Body of pancreas (tissue), 4 donors: Measurements from ENCODE around the gene SBF2. TPM values are rescaled to one million over a fixed set of nuclear protein-coding genes. Genes with fewer than 3 reads are reported as not detected.

Experiments used
- ATAC-seq: fragments of 150-250 bp; one replicate; pipeline ENCODE4 v1.9.1; 2016
- DNase-seq, 4 donors: peaks; one replicate each; pipeline ENCODE4 v3.0.0-alpha.2; 2019
- H3K27ac ChIP-seq, 4 donors: fragments of 200-600 bp; sonication (generic); 1 replicate in 3 of 4; 2 replicates in 1 of 4; pipeline versions ENCODE4 v1.5.1 to v1.6.1; 2016 to 2019; ENCODE audit warnings: mild to moderate bottlenecking in 1 of 4, mixed read lengths in 1 of 4, moderate library complexity in 1 of 4
- H3K27me3 ChIP-seq, 2 donors: fragments of 200-600 bp; sonication (generic); one replicate each; pipeline ENCODE4 v1.6.0; 2016; ENCODE audit warnings: mild to moderate bottlenecking in 1 of 2
- H3K36me3 ChIP-seq, 2 donors: fragments of 200-600 bp; sonication (generic); replicated peaks in 1 of 2; 2 replicates each; pipeline ENCODE4 v1.5.1; 2016; ENCODE audit warnings: low read depth in 2 of 2; ENCODE audit not compliant: insufficient read depth in 1 of 2
- H3K4me1 ChIP-seq: fragments of 200-600 bp; sonication (generic); one replicate; pipeline ENCODE4 v1.6.0; 2016
- H3K4me3 ChIP-seq, 2 donors: fragments of 200-600 bp; sonication (generic); 1 replicate in 1 of 2; 2 replicates in 1 of 2; pipeline ENCODE4 v1.5.1; 2016 to 2019
- H3K9me3 ChIP-seq, 3 donors: fragments of 200-600 bp; sonication (generic); 1 replicate in 2 of 3; 2 replicates in 1 of 3; pipeline ENCODE4 v1.5.1; 2016
- POLR2A ChIP-seq, 3 donors: fragments of 450-650 bp; IDR thresholded peaks; one replicate each; pipeline ENCODE4 v1.6.1; 2016; ENCODE audit warnings: antibody characterized with exemption in 3 of 3, mild to moderate bottlenecking in 2 of 3
- WGBS, 2 donors: methylation state at CpG; one replicate each; pipeline ENCODE4 v1.1.5; 2017; 5-methylcytosine and 5-hydroxymethylcytosine counted together
- intact Hi-C: fragments of 100-400 bp; cut with DNase I; formaldehyde crosslinking; loops from one replicate; pipeline ENCODE4 v1.15.1; 2023
- total RNA-seq, 2 donors: library from RNA; depleted of rRNA; stranded (reverse); fragments of >200 nt; gene quantifications; one replicate each; pipeline ENCODE4 v1.1.0, GENCODE V29; 2016
- TF ChIP-seq, protein P1 (sequence below), 7 experiments: fragments of 450-650 bp in 4 of 7; fragments of 200-600 bp in 3 of 7; sonication (generic) in 3 of 7; IDR thresholded peaks; one replicate each; pipeline ENCODE4 v1.5.1; 2016 to 2019; ENCODE audit warnings: antibody characterized with exemption in 7 of 7

The SBF2 gene
- total RNA-seq, 2 donors from 2014 or later, result 23.6 to 38.9 TPM

DNA sequence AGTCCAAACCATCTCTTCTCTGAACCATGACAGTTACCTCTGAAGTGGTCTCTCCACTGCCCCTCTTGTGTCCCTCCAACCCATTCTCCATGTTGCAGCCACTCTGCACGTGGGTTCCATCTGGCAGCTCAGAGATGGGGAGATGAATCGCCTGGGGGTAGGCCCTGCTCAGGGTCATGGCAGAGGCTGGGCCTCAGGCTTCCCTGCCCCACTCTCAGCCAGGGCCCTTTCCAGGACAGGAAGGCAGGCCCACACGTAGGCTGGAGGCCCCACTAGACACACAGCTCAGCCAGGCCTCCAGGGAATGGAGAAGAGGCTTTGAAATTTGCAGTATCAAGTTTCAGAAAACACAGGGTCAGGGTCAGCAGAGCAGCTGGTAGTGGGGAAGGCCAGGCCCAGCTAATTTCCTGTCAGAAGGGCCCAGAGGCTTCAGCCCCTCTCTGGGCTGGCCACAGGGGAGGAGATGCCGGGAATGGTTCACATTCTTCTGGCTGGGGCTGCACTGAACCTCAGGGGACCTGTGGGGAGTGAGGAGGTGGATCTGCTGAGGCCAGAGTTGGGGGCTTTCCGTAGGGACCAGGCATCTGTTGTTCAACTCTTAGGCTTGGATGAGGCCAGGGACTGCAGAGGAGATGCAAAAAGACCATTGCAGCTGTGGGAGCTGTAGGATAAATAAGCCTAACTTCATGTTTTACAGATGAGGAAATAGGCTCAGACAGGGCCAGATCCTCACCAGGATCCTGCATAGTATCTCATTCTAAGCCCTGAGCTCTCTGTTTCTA lies 528.5 kb downstream of the SBF2 start:
- Histone ChIP-seq H3K9me3 (no peaks in the 10 kb centered on the region), H3K27ac (peak overlapping the region in 3 of 4 donors; percentile 5 to 50 (median 25)), H3K4me1 (peaks cover 7% of the 10 kb centered on the region), H3K36me3 (no peaks in the 10 kb centered on the region), H3K27me3 (no peaks in the 10 kb centered on the region), H3K4me3 (no peak overlapping the region)
- ATAC-seq (peak; percentile 57), DNase-seq (peak; percentile 23 to 63 (median 30))
- intact Hi-C loops, result loop anchor here (10.0 kb wide), 1 partner anchor 549 kb away; no protein-coding TSS in a partner anchor
- no peak for TF ChIP-seq POLR2A (IDR thresholded peaks at IDR 0.05)
- TF ChIP-seq, protein P1, sequence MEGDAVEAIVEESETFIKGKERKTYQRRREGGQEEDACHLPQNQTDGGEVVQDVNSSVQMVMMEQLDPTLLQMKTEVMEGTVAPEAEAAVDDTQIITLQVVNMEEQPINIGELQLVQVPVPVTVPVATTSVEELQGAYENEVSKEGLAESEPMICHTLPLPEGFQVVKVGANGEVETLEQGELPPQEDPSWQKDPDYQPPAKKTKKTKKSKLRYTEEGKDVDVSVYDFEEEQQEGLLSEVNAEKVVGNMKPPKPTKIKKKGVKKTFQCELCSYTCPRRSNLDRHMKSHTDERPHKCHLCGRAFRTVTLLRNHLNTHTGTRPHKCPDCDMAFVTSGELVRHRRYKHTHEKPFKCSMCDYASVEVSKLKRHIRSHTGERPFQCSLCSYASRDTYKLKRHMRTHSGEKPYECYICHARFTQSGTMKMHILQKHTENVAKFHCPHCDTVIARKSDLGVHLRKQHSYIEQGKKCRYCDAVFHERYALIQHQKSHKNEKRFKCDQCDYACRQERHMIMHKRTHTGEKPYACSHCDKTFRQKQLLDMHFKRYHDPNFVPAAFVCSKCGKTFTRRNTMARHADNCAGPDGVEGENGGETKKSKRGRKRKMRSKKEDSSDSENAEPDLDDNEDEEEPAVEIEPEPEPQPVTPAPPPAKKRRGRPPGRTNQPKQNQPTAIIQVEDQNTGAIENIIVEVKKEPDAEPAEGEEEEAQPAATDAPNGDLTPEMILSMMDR (IDR thresholded peaks at IDR 0.05), result no peak
- WGBS, 2 donors, result 67 to 75% methylated on average over 4 to 5 of the region's 5 CpGs

DNA sequence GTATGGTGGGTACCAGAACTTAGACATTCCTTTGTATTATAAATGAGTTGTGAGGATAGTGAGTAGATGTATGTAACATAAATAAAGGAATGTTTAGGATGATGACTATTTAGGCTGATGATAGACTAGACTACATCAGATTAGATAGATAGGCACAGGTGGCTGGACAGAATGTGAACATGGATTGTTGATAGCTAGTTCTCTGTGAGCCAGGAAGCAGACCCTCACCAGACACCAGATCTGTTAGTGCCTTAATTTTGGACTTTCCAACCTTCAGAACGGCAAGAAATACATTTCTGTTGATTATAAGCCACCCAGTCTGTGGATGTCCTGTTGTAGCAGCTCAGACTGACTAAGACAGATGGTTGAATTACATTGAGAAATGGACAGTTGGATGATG lies 530.7 kb downstream of the SBF2 start:
- no peaks in the 10 kb centered on the region for H3K27me3 ChIP-seq
- no peaks in the 10 kb centered on the region for H3K36me3 ChIP-seq
- H3K27ac ChIP-seq, result no peak overlapping the region
- H3K4me1 ChIP-seq, result peaks cover 25% of the 10 kb centered on the region
- no peaks in the 10 kb centered on the region for H3K9me3 ChIP-seq
- TF ChIP-seq POLR2A (IDR thresholded peaks at IDR 0.05), result no peak
- TF ChIP-seq, protein P1 (IDR thresholded peaks at IDR 0.05), result no peak
- DNase-seq, result no peak
- intact Hi-C loops, result loop anchor here (10.0 kb wide), 1 partner anchor 552 kb away; no protein-coding TSS in a partner anchor
- ATAC-seq, result no peak
- H3K4me3 ChIP-seq, result no peak overlapping the region
- 65 to 84% methylated on average over 1 of the region's 1 CpG for WGBS, 2 donors

DNA sequence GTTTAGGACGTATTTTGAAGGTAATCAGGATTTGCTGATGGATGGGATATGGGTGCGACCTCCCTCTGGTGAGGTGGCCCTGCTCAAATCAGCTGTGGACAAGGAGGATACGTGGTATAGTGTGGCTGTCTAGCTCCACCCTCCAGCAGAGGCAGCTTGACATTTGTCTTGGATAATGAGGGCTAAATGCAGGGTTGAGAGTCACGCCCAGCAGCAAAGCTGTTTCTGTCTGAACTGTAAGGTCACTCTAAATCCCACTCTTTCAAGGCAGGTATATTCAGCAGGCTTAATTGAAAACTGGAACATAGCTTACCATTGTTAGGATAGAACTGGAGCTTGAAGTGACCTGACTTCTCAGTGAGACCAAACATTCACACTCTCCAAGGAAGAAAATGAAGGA lies 531.5 kb downstream of the SBF2 start:
- H3K4me1 ChIP-seq, result peaks cover 29% of the 10 kb centered on the region
- no peak overlapping the region for H3K4me3 ChIP-seq
- ATAC-seq (no peak), DNase-seq (no peak)
- intact Hi-C loops, result loop anchor here (10.0 kb wide), 1 partner anchor 552 kb away; no protein-coding TSS in a partner anchor
- TF ChIP-seq, protein P1 (IDR thresholded peaks at IDR 0.05), result no peak
- TF ChIP-seq POLR2A (IDR thresholded peaks at IDR 0.05), result no peak
- H3K9me3 ChIP-seq, result no peaks in the 10 kb centered on the region
- H3K27ac ChIP-seq, result no peak overlapping the region
- no peaks in the 10 kb centered on the region for H3K27me3 ChIP-seq
- 74 to 88% methylated on average over 4 of the region's 4 CpGs for WGBS, 2 donors
- no peaks in the 10 kb centered on the region for H3K36me3 ChIP-seq

DNA sequence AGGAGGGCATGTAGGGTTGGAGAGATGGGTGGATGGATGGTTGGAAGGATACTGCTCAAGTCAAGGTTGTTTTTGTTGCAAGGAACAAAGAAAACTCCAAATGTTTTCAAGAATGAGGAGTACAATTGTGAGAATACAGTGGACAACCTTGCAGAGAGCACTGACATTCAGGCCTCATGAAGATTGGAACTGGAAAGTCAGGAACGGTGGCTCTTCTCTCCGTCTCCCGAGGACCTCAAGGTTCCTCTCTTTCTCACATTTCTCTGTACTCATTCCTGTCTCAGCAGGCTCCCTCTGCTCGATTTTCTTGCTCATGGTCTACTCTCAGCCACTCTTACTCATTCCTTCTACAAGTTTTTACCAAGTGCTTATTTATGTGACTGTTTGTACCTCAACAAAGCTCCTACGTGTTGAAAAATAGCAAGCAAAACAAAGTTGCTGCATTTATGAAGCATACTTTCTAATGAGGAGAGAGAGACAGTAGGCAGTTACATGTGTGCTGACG lies 532.5 kb downstream of the SBF2 start:
- Histone ChIP-seq H3K27ac (no peak overlapping the region), H3K27me3 (no peaks in the 10 kb centered on the region), H3K4me3 (no peak overlapping the region), H3K4me1 (peaks cover 31% of the 10 kb centered on the region), H3K36me3 (no peaks in the 10 kb centered on the region), H3K9me3 (no peaks in the 10 kb centered on the region)
- DNase-seq (no peak), ATAC-seq (no peak)
- no peak for TF ChIP-seq POLR2A (IDR thresholded peaks at IDR 0.05)
- TF ChIP-seq, protein P1 (IDR thresholded peaks at IDR 0.05), result no peak
- WGBS, 2 donors, result 75 to 80% methylated on average over 6 of the region's 6 CpGs
- intact Hi-C loops, result loop anchor here (10.0 kb wide), 1 partner anchor 553 kb away; no protein-coding TSS in a partner anchor
